HG02973 (cell line): ENCODE results near the gene PHACTR3.

Experiments
- ATAC-seq: cut with Tn5 transposase; IDR thresholded peaks from one replicate; pipeline ENCODE4 v1.9.1; 2021; ENCODE audit warnings: moderate library complexity; ENCODE audit not compliant: unreplicated experiment

PHACTR3 gene

DNA sequence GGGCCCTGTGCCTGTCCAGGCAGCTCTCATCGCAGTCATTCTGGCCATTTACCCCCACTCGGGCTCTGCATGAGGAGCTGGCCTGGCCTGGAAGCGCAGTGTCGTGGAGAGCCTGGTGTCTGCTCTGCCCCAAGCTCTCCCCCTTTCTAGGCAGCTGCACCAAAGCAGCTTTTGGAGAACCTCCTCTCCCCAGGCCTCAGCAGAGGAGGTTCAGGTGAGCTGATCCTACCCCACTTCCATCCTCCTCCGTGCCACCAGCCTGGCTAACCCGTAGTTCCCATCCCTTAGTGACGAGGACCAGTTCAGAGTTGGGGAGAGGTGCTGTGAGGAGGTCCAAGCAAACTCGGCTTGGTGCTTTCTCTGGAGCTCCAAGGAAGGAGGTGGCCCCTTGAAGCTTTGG lies 30.5 kb upstream of the PHACTR3 start:
- no peak for ATAC-seq

DNA sequence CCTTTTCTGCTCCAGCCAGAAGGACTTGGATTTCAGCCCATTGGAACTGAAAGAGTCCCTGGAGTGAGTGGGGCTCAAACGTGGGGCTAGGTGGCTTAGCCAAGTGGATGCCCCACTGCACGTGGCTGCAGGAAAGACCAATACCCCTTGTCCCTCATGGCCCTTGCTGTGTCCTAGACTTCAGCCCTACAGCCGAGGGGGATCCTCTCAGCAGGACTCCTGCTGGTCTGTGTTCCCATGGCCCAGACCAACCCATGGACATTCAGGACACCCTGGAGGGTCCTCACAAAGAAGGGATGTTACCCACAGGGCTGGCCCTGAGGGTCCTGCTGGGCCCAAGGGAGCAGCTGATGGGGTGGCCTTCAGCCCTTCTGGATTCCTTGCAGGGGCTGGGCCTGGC lies 30.0 kb upstream of the PHACTR3 start:
- ATAC-seq = no peak

DNA sequence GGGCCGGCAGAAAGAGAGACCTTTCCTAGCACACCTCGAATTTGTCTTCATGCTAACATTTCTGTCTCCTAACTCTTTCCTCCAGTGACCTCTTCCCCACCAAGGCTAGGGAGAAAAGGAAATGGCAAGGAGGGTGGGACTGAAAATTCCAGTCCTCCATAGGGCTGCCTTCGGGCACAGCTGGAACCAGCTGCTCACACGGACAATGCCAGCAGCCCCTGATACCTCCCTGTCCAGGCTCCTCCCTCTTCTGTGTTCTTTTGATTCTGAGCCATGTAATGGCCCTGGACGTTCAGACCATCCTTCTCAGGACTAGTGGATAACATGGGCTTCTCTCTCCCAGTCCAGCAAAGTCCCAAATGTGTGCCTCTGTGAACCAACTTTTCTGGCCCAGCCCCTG lies 29.1 kb upstream of the PHACTR3 start:
- ATAC-seq = no peak

DNA sequence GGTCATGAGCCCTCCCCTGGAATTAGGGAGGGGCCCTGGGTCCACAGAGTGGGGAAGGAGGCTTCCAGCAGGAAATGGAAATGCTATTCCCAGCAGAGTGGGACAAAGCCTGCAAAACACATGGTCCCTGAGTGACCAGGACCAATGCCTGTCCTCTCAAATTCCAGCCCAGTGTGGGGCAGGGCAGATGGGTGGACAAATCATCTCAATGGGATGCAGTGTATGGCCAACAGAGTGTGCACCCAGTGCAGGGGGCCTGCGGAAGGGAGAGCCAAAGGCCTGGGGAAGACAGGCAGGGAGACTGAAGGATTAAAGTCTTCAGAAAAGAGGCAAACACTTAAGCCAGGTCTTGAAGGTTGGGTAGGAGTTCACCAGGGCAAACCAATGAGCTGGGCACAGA lies 28.7 kb upstream of the PHACTR3 start:
- ATAC-seq = no peak

DNA sequence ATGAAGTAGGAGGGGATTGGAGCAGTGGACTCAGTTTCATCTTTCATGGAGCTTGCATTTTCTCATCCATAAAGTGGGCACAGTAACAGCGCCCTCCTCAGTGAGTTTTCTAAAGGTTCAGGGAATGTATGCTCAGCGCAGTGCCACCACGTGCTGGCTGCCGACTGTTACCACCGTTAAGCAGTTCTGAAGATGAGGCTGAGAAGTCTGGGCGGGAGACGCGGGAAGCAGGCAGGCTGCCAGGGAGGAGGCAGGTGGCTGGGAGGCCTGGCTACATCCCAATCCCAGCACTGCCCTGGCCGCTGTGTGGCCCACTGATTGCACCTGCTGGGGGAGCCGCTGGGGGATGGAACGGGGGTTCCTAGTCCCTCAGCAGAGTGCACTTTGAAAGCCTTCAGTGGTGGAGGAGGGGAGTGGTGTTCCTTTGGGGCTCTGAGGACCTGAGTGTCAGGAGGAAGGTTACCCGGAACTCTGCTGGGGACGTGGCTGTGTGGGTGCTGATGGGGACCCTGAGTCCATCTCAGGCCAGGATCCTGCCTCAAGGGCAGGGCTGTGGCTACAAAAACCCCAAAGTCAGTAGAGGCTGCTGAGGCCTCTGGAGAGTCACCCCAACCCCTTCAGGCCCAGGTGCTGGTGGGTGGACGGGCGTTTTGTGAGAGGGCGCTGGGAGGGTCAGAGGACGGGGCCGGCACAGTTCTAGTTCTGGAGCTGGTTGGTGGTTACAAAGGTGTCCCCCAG lies 28.0 kb upstream of the PHACTR3 start:
- no peak for ATAC-seq

DNA sequence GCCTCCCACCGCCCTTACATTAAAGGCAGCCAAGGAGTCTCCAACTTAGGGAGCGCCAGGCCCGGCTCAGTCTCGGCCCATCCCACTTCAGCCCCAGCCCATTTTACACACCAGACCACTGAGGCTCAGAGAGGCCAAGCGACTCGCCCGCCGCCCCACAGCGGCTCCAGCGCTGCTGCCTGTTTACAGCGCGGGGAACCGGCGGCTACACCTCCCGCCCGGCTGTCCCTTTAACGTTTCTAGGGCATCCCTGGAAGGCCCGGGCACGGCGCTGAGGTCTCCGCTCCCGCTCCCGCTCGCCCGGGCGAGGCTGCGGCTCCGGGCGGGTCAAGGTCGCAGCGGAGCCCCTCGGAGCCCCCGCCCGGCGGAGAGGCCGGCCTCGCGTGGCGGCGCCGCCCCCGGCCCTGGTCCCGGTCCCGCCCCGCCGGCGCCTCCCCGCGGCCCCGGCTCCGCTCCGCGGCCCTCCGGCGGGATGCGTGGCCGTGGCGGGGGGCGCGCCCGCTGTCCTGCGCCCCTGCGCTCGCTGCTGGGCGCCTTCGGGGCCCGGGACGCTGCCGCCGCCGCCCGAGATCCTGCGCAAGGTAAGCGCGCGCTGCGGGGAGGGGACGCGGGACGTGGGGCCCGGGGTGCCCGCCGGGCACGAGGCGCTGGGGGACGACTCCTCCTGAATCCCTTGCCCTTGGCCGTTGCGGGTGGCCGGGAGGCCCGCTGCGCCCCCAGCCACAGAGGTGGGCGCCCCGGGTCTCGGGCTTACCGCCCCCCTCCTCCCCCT lies 27.1 kb upstream of the PHACTR3 start:
- no peak for ATAC-seq

DNA sequence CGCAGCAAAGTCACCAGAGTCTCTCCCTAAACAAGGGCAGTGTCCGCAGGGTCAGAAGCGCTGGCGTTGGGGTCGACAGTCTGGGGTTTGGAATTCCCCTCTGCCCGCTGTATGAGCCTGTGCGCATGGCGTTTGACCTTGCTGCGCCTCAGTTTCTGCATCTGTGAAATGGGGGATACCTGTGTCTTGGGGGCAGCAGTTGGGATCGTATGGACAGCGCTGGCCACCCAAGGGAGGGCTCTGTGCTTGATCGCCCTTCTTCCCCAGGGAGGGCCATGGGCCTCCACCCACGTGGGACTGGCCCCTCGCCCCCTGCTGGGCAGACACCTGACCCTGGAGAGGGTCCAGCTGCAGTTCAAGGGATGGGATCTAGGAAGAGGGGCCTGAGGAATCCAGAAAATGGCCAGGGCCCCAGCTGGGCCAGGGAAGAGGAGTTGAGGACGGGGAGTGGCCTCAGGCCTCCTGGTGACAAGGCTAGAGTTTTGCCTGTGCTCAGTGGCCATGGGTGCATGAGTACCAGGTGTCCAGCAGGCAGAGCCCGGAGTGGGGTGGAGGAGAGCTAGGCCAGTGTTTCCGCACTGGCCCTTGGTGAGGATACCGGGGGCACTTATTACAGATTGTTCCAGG lies 26.4 kb upstream of the PHACTR3 start:
- ATAC-seq = no peak

DNA sequence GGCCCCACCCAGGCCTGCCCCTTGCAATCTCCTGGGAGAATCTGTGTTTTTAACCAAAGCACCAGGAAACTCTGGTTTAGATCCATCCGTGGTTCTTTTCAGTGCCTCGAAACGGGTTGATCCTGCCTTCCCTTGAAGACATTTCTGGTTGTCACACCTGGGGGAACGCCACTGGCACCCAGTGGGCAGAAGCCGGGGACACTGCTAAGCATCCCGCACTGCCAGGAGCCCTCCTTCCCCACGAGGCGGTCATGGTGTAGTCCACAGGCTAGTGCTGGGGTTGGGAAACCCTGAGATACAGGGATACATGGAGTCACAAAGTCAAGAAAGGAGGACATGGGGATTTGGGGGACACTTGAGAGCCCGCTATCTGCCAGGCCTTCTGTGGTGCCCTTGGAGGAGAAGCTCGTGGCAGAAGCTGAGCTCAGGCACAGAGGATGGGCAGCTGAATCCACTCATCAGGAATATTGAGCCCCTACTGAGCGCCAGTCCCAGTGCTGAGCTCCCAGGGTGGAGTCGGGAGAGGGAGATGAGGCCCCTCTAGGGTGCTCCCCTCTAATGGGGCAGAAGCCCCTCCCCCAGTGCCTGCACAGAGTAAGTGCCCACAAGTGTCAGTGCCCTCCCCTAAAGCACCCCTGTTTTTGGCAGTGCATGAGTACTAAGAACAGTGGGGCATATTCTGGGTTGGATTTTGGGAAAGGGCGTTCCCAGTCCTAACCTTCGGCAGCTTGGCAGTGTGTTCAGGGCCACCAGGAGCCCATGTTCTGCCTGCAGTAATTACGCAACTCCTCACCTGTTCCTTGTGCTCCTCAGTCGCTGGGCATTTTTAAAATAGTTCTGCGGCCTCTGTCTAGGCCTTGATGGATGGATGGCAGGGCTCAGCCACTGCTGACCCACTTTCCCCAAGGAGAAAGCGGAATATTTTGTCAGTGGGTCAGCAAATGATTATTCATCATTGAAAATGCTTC lies 25.6 kb upstream of the PHACTR3 start:
- no peak for ATAC-seq

DNA sequence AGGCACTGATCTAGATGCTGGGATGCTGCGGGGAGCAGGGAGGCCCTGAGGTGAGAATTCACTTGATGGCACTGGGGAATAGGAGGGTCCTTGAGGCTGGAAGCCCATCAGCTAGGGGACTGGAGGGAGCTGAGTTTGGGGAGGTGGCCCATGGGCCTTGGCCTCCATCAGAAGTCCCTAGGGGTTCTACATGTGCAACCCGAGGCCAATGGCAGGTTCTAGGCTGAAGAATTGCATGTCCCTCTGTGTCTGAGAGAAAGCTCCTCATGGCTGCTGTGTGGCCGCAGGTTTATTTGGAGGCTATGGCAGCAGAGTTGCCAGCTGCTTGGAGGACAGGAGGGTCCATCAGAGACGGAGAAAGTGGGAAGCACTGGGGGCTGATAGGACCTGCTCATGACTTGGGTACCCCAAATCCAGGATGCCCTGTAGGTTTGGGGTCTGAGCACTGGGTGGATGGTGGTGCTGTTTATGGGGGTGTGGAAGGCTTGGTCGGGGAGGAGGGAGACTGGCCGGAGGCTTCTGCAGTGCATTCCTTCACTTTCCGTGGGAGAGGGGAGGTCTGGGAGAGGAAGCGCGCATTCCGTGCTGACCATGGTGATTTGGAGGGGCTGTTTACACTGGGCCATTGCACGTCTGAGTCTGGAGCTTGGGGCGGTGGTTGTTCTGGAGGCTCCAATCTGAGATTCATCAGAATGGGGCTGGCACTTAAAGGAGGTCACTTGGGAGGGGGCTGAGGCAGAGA lies 24.8 kb upstream of the PHACTR3 start:
- ATAC-seq = no peak

DNA sequence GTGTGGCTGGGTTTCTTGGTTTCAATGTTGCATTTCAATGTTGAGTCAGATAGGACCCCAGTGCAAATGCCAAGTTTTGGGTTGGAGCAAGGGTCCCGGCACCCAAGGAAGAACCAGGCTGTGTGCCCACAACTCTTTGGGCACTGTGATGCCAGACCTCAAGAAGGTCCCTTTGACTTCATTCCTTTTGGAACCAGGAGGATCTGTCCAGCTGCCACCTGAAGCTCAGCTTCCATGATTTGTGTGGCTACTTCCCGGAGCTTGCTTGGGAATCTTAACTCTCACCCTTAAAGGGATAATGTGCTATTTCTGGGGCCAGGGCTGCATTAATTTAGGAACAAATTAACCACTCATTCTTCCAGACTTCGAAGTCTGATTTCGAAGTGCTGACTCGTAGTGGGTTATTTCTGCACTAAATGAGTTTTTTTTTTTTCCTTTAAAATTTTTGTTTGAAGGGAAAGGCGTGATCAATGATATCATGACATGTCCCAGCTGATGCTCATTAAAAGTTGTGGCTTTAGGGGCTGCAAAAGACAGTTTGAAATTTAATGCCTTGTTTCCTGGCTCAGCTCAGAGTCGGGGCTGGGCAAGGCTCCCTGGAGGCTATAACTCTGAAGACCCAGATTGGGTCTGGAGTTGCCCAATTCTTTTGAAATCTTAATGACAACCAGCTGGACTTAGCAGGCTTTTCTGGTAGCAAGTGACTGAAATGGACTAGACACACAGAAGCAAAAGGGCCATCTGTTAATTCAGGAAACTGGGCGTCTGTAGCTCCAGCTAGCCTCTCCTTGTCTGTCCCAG lies 24.0 kb upstream of the PHACTR3 start:
- ATAC-seq = no peak

DNA sequence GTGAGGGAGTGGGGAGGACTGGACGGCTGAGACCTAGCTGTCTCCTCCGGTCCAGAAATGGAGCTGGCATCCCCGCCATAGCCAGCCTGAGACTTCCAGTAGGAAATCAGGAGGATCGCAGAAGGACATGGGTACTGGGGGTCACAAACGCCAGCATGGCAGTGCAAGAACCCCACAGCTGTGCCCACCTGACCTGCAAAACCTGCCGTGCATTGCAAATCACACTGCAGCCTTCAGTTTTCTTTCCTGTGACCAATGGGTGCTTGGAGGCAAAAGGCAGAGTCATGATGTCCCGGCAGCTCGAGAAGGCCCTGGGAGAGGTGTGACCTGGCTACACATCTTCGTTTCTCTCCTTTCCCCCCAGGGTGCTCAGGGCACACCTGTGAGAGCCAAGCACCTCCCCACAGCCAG lies 23.3 kb upstream of the PHACTR3 start:
- ATAC-seq = no peak

DNA sequence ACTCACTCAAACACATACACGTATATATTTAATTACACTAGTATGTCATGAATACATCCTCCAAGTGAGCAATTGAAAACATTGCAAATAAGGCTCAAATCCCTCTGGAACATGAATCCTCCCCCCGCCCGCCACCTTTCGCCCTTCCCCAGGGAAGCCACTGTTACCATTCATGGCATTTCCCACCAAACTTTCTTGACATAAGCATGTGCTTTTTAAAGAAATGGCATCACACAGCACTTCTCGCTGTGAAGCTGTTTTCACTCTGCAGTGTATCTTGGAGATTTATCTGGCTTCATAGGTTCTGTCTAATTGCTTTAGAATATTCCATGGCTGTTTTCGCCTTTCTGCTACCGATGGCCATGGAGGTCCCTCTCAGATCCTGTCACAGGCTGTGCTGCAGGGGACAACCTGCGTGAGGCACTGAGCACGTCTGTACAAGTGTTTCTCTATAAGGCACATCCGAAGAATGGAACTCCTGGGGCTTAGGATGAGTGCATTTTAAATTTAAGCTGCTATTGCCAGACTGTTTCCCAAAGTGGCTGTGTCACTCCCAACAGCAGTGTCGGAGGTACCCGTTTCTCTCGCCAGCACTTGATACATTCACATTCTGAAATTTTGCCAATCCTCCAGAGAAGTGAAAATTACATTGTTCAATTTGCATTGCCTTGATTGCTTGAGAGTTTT lies 22.2 kb upstream of the PHACTR3 start:
- no peak for ATAC-seq

DNA sequence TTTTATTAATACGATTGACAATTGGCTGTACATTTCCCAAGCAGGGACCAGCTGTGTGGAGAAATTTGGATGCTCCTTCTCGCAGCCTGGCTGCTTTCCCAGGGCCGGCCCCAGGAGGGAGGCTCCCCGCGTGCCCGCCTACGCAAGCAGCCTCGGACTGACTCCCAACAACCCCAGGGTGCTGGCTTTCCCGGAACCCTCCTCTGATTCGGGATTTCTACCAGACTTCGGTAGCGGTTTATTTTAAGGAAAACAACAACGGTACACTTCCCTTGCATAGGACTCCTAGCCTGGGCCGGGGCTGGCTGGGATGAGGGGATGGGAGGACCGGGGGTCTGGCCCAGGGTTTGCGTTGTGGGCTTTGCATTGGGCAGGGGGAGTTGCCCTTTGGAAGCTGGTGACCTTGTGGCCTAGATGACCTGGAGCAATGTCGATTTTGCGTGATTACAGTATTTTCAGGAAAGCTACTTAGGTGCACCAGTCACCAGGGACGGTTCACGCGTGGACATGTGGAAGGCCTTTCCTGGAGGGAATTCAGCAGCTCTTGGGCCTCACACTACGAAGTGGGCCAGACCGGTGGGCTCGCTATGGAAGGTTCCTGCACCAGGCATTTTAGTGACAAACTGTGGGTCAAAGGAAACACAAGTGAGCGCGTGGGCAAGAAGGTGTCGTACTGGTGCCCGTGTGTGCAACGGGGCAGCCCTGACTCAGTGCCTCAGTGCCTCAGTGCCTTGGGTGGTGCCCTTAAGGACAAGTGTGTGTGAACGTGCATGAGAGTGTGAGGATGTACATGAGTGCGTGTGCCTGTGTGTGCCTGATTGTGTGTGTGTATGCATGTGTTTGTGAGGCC lies 20.7 kb upstream of the PHACTR3 start:
- no peak for ATAC-seq

DNA sequence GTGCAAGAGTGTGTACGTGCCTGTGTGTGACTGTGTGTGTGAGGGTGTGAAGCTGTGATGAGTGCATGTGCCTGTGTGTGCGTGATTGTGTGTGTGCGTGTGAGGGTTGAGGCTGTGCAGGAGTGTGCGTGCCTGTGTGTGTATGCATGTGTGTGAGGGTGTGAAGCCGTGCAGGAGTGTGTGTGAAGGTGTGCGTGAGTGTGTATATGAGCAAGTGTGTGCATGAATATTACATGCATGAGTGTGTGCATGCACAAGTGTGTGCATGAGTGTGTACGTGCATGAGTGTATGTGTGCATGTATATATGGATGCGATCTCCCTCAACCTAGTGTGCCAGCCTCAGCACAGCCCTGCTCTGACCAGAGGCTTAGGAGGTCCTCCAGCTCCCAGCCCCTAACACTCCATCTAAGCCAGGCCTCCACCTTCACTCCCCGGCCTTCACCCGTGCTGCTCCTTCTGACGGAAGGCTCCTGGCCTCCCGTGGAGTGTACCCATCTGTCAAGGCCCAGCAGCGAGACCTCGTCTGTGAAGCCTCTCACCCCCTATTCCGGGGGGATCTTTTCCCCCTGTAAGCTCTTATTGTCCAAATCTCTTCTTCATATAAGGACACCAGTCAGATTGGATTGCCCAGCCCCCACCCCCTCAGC lies 19.9 kb upstream of the PHACTR3 start:
- ATAC-seq = no peak

DNA sequence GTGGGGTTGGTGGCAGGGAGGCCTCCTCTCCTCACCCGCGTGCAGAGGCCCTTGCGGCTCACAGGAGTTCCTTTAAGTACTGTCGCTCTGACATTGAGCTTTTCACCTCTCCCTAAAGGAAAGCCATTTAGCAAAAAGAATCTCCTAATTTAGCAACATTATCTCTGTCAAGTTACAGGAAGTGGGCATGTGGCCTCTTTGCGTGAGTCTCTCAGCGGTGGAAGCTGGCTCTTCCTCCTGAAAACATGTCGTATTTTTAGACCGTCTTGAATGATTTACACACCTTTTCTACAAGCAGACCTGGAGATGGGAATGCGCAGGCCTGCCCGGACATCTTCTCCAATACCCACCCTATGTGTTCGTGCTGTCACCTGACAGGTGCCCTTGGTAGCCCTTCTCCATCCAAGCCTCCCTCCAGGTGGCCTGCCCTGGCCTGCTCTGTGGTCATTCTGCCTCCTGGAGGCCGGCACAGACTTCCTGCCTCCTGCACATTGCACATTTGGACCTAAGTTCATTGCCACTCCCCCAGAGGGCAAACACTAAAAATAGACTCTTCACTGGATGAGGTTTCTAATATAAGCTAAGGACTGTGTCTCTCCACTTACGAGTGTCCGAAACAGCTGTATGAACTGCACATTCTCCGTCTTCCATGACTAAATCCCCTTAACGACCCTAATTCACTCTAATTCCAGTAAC lies 18.5 kb upstream of the PHACTR3 start:
- no peak for ATAC-seq

DNA sequence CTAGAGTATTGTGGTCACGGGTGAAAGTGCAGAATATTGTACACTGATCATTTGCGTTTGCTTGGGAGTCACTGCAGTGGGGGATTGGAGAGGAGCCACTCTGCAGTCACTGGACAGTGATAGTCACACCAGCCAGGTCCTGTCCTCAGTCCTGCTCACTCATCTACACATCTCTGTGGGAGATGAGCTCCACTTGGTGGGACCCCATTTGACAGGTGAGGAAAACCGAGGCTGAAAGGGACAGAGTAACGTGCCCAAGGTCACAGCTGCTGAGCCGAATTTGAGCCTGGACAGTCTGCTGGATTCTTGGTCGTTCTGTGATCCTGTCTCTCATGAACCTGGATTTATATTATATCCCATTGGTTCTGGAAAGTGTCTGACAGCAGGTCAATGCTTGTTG lies 17.7 kb upstream of the PHACTR3 start:
- ATAC-seq = no peak

DNA sequence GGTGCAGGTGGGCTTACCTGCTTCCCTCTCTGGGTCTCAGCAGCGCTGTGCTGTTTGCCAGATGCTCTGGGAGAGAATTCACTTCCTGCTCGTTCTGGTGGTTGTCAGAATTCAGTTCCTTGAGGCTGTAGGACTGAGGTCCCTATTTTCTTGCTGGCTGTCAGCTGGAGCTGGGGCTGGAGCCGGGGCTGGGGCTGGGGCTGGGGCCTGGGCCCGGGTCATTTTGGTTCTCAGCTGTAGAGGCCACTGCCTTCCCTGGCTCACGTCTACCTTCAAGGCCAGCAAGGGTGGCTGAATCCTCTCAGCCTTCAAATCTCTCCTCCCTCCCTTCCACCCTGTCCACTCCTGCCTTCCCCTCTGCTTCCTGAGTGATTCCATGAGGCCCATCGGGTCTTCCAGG lies 16.8 kb upstream of the PHACTR3 start:
- ATAC-seq = no peak
